ENCODE results near the gene SRSF9.

Gene SRSF9

DNA sequence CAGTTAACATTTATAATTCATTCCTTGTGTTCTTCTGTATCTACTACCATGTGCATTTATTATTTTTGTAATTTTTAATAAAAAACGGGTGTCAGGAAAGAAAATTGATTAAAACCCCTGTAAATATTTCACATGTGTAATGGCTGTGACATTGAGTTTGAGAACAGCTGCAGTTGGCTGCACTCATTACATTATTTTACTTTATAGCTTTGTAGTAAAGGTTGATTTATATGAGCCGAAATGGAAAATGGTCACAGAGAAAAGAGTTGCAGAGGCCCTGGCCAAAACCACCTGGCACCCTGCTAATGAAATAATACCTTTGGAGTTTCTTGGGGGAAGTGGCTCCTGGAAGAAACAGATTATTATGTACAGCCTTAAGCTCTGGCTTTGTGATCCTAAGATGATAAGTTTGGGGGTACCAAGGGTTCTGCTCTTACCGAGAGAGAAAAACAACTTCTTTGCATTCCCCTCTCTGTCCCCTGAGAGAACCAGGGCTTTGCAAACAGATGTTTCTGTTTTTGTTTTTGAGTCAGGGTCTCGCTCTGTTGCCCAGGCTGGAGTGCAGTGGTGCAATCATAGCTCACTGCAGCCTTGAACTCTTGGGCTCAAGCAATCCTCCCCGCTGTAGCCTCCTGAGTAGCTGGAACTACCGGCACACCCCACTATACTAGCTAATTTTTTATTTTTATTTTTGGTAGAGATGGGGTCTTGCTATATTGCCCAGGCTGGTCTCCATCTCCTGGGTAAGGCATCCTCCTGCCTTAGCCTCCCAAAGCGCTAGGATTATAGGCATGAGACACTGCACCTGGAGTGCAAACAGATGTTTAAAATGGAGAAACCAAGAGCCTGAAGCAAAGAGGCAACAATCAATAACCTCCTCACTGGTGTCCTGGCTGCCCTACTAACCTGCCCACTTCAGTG lies 16.7 kb upstream of the SRSF9 start:
- FAIRE-seq (no peak), DNase-seq (ENCODE audit: insufficient read length, low spot score) (no peak)

- DNase-seq (ENCODE audit: insufficient read length, low spot score): no peak
- FAIRE-seq: no peak
These were observed 14.1 kb upstream of the SRSF9 start for GRCh38 chr12:120483621-120484020.

DNA sequence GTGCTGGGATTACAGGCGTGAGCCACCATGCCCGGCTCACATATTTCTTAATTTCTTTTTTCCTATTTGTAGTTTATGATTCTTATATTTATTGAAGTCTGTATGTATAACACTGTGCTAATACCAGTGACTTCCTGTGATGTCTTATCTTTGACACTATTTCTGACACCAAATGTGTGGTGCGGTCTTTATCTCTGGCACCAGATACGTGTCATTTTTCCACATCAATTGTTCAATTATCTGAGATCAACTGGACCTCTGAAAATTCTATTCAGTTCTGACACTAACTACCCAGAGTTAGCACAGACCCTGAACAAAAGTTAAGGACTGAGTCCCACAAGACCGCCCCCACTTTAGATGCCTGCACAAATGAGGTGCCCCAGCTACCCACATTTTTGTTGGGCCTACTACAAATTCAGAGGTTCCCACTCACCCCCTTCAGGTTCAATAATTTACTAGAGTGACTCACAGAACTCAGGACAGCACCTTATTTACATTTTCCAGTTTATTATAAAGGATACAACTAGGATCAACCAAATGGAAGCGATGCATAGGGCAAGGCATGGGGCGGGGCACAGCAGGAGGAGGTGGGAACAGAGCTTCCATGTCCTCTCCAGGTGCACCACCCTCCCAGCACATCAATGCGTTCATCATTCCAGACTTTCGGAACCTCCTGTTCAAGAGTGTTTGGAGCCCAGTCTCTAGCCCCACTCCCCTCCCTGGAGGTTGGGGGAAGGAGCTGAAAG lies 11.6 kb upstream of the SRSF9 start:
- DNase-seq (ENCODE audit: insufficient read length, low spot score) (no peak), FAIRE-seq (no peak)

DNA sequence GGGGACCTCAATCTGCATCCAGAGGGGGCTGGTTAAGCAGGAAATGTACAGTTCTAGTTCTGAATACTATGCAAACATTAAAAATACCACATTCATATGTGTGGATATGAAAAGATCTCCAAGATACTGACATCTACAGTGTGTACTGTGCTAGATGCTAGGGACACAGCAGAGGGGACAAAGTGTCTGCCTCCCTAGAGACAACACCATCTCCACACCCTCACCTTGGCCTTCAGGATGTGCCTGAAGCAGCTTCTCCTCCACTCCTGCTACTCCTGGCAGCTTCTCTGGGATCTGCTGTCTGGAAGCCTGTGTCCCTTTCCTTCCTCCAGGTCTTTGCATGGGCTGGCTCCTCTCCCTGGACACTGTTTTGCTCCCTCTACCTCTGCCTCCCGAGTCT lies 10.7 kb upstream of the SRSF9 start:
- FAIRE-seq: no peak

GRCh38 chr12:120479458-120479857 lies 9.9 kb upstream of the SRSF9 start:
- no peak for DNase-seq (ENCODE audit: insufficient read length, low spot score)
- no peak for FAIRE-seq

More for the DNA sequence above, 10.7 kb upstream of the SRSF9 start:
- no peak for DNase-seq (ENCODE audit: insufficient read length, low spot score)

DNA sequence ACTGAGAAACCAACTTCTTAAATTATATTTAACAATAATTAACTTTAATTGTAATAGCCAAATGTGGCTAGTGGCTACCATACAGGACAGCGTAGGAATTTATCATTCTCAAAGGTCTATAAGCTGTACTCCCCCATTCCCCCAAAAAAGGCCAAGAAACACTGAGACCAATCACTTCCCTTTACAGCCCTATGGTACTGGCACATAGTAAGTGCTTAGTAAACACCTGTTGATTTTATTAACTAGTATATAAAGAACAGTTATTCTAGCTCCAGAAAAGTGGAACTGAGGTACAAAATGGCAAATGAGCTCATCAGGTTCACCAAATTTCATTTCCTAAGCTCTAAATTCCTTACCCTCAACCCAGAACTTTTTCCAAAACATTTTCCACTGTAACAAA lies 6.1 kb upstream of the SRSF9 start:
- DNase-seq (ENCODE audit: insufficient read length, low spot score): no peak
- no peak for FAIRE-seq

DNA sequence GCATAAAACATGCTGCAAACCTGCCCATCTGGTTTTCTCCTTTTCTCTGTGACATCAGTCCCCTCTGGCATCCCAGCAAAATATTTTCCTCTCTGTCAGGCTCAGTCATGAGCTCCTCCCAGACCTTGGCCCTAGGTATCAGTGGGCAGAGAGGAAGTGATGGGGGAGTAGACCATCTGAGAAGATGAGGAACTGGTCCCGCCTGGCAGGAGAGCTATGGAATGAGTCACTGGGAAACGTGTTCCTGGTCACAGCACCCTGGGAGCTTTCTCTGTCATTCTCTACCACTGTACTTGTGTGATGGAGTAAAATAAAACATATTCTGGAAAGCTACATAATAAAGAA lies 5.0 kb upstream of the SRSF9 start:
- FAIRE-seq (no peak), DNase-seq (ENCODE audit: insufficient read length, low spot score) (no peak)

GRCh38 chr12:120473807-120474615 lies 4.5 kb upstream of the SRSF9 start:
- DNase-seq (ENCODE audit: insufficient read length, low spot score) (no peak), FAIRE-seq (no peak)

DNA sequence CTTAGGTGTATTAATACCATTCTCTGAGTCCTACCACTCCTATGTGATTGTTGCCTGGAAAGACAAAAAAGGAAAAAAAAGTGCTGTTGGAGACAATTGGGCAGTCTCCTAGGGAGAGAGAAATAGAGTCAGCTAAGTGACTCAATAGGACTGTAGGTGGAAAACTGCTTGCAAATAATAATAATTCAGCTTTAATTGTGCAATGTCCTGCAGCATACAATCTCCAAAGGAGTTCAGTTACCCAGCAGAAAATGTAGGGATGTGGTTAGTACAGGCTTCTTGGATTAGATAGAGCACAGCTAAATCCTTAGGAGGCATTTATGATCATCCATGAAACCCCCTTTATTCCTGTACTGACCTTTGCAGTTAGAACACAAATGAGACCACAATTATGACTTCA lies 3.0 kb upstream of the SRSF9 start:
- FAIRE-seq (no peak), DNase-seq (ENCODE audit: insufficient read length, low spot score) (no peak)

DNA sequence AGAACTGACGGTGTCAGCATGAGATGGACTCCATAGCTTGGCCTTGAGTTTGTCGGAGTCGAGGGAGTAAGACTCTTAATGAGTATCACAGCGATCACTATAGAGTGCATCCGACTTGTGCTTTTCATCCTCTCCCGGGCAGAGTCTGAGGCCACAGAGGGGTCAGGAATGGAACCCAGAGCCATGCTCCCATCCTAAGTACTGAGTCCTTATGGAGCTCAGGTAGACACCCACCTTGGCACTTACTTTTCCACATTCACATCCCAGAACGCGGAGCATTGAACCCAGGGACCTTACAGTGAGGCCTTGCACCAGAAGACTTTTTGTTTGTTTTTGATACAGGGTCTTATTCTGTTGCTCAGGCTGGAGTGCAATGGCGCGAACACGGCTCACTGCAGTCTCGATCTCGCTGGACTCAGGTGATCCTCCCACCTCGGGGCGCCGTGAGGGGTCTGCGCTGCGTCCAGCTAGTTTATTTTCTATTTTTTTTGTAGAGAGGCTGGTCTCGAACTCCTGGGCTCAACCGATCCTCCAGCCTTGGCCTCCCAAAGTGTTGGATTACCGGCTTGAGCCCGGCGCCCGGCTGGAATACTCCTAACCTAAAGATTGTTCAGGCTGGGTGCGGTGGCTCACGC lies 719 bp upstream of the SRSF9 start:
- DNase-seq (ENCODE audit: insufficient read length, low spot score) (no peak), FAIRE-seq (no peak)

GRCh38 chr12:120468821-120469449 lies 613 bp downstream of the SRSF9 start:
- no peak for FAIRE-seq

GRCh38 chr12:120468325-120468820 lies 1.2 kb downstream of the SRSF9 start:
- peak; percentile 28 for DNase-seq (ENCODE audit: insufficient read length, low spot score)
- FAIRE-seq: no peak

More at GRCh38 chr12:120468821-120469449, 613 bp downstream of the SRSF9 start:
- DNase-seq (ENCODE audit: insufficient read length, low spot score): peak; percentile 40

- no peak for FAIRE-seq
These were observed 2.1 kb downstream of the SRSF9 start for GRCh38 chr12:120467439-120467838.

GRCh38 chr12:120466560-120467315 lies 2.8 kb downstream of the SRSF9 start:
- FAIRE-seq: no peak
- no peak for DNase-seq (ENCODE audit: insufficient read length, low spot score)

More at GRCh38 chr12:120467439-120467838, 2.1 kb downstream of the SRSF9 start:
- DNase-seq (ENCODE audit: insufficient read length, low spot score): no peak

GRCh38 chr12:120465756-120466155 lies 3.8 kb downstream of the SRSF9 start:
- FAIRE-seq: no peak
- DNase-seq (ENCODE audit: insufficient read length, low spot score): no peak

DNA sequence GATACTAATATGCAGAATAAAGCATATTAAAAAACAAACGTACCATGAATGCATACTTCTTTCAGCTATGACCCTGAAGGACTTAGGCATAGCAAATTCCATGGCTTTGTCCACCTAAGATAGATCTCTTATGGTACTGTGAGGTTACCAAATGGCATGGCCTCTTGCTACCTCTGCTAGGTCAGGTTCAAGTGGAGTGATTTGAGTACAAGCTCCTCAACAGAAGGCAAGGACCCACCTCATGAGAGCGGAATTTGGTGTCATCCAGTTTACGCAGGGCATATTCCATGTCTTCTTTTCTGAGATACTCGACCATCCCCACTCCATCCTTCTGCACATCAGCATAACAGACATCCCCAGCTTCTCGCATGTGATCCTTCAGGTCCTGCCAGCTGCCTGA lies 5.8 kb downstream of the SRSF9 start:
- FAIRE-seq: no peak

GRCh38 chr12:120462099-120462640 lies 7.4 kb downstream of the SRSF9 start:
- FAIRE-seq: no peak

More for the DNA sequence above, 5.8 kb downstream of the SRSF9 start:
- no peak for DNase-seq (ENCODE audit: insufficient read length, low spot score)

GRCh38 chr12:120460157-120460556 lies 9.4 kb downstream of the SRSF9 start:
- DNase-seq (ENCODE audit: insufficient read length, low spot score) (no peak), FAIRE-seq (no peak)

More at GRCh38 chr12:120462099-120462640, 7.4 kb downstream of the SRSF9 start:
- DNase-seq (ENCODE audit: insufficient read length, low spot score): no peak

- FAIRE-seq (peak; percentile 48), DNase-seq (ENCODE audit: insufficient read length, low spot score) (no peak)
These were observed 12.4 kb downstream of the SRSF9 start for GRCh38 chr12:120457133-120457532.

All from GM19239 (cell line).